ENCODE measurements around the gene MOXD1. TPM values are rescaled to one million over a fixed set of nuclear protein-coding genes. Genes with fewer than 3 reads are reported as not detected.

Gene MOXD1
- total RNA-seq, 1 donor from 2014 or later: 8.0 TPM

GRCh38 chr6:132265451-132266097 is 135.7 kb downstream of the MOXD1 start:
- TF ChIP-seq CTCF (IDR thresholded peaks at IDR 0.05): no peak
- no peak for DNase-seq (ENCODE audit: extremely low spot score, unreplicated experiment)
- peaks cover 1% of the 10 kb centered on the region for H3K4me1 Mint-ChIP-seq (ENCODE audit: unreplicated experiment)
- H3K4me3 Mint-ChIP-seq (ENCODE audit: unreplicated experiment): no peak overlapping the region
- no peaks in the 10 kb centered on the region for H3K9me3 Mint-ChIP-seq (ENCODE audit: unreplicated experiment)
- H3K27me3 Mint-ChIP-seq (ENCODE audit: unreplicated experiment): no peaks in the 10 kb centered on the region
- no peaks in the 10 kb centered on the region for H3K36me3 Mint-ChIP-seq (ENCODE audit: unreplicated experiment)
- no peak overlapping the region for H3K27ac Mint-ChIP-seq (ENCODE audit: unreplicated experiment)

- Mint-ChIP-seq H3K27ac (ENCODE audit: unreplicated experiment) (no peak overlapping the region), H3K36me3 (ENCODE audit: unreplicated experiment) (no peaks in the 10 kb centered on the region), H3K9me3 (ENCODE audit: unreplicated experiment) (no peaks in the 10 kb centered on the region), H3K4me3 (ENCODE audit: unreplicated experiment) (no peak overlapping the region), H3K4me1 (ENCODE audit: unreplicated experiment) (peaks cover 2% of the 10 kb centered on the region), H3K27me3 (ENCODE audit: unreplicated experiment) (no peaks in the 10 kb centered on the region)
- no peak for DNase-seq (ENCODE audit: extremely low spot score, unreplicated experiment)
- TF ChIP-seq CTCF (IDR thresholded peaks at IDR 0.05): no peak
These were observed 137.2 kb downstream of the MOXD1 start for GRCh38 chr6:132264021-132264500.

GRCh38 chr6:132261354-132261753 is 139.9 kb downstream of the MOXD1 start:
- DNase-seq (ENCODE audit: extremely low spot score, unreplicated experiment): no peak
- peaks cover 15% of the 10 kb centered on the region for H3K4me1 Mint-ChIP-seq (ENCODE audit: unreplicated experiment)
- no peak overlapping the region for H3K27ac Mint-ChIP-seq (ENCODE audit: unreplicated experiment)
- no peaks in the 10 kb centered on the region for H3K27me3 Mint-ChIP-seq (ENCODE audit: unreplicated experiment)
- TF ChIP-seq CTCF (IDR thresholded peaks at IDR 0.05): no peak
- H3K9me3 Mint-ChIP-seq (ENCODE audit: unreplicated experiment): no peaks in the 10 kb centered on the region
- H3K36me3 Mint-ChIP-seq (ENCODE audit: unreplicated experiment): no peaks in the 10 kb centered on the region
- no peak overlapping the region for H3K4me3 Mint-ChIP-seq (ENCODE audit: unreplicated experiment)

GRCh38 chr6:132259070-132259469 is 142.2 kb downstream of the MOXD1 start:
- H3K27me3 Mint-ChIP-seq (ENCODE audit: unreplicated experiment): no peaks in the 10 kb centered on the region
- no peaks in the 10 kb centered on the region for H3K9me3 Mint-ChIP-seq (ENCODE audit: unreplicated experiment)
- no peak overlapping the region for H3K4me3 Mint-ChIP-seq (ENCODE audit: unreplicated experiment)
- no peaks in the 10 kb centered on the region for H3K36me3 Mint-ChIP-seq (ENCODE audit: unreplicated experiment)
- DNase-seq (ENCODE audit: extremely low spot score, unreplicated experiment): no peak
- peaks cover 15% of the 10 kb centered on the region for H3K4me1 Mint-ChIP-seq (ENCODE audit: unreplicated experiment)
- TF ChIP-seq CTCF (IDR thresholded peaks at IDR 0.05): peak; percentile 60
- H3K27ac Mint-ChIP-seq (ENCODE audit: unreplicated experiment): peak overlapping the region; percentile 58

- H3K36me3 Mint-ChIP-seq (ENCODE audit: unreplicated experiment): no peaks in the 10 kb centered on the region
- peaks cover 15% of the 10 kb centered on the region for H3K4me1 Mint-ChIP-seq (ENCODE audit: unreplicated experiment)
- no peaks in the 10 kb centered on the region for H3K27me3 Mint-ChIP-seq (ENCODE audit: unreplicated experiment)
- H3K27ac Mint-ChIP-seq (ENCODE audit: unreplicated experiment): no peak overlapping the region
- TF ChIP-seq CTCF (IDR thresholded peaks at IDR 0.05): no peak
- H3K4me3 Mint-ChIP-seq (ENCODE audit: unreplicated experiment): no peak overlapping the region
- no peak for DNase-seq (ENCODE audit: extremely low spot score, unreplicated experiment)
- no peaks in the 10 kb centered on the region for H3K9me3 Mint-ChIP-seq (ENCODE audit: unreplicated experiment)
These were observed 143.7 kb downstream of the MOXD1 start for GRCh38 chr6:132257561-132257960.
